ENCODE data around the gene FGF22.
"Not testable (repeated sequence)": the region's sequence is repeated elsewhere in the genome, so short reads cannot be mapped to it uniquely, and the experiment has no call there.

- not testable (repeated sequence) for TF ChIP-seq POLR2A (IDR thresholded peaks at IDR 0.05)
- TF ChIP-seq, protein P1, sequence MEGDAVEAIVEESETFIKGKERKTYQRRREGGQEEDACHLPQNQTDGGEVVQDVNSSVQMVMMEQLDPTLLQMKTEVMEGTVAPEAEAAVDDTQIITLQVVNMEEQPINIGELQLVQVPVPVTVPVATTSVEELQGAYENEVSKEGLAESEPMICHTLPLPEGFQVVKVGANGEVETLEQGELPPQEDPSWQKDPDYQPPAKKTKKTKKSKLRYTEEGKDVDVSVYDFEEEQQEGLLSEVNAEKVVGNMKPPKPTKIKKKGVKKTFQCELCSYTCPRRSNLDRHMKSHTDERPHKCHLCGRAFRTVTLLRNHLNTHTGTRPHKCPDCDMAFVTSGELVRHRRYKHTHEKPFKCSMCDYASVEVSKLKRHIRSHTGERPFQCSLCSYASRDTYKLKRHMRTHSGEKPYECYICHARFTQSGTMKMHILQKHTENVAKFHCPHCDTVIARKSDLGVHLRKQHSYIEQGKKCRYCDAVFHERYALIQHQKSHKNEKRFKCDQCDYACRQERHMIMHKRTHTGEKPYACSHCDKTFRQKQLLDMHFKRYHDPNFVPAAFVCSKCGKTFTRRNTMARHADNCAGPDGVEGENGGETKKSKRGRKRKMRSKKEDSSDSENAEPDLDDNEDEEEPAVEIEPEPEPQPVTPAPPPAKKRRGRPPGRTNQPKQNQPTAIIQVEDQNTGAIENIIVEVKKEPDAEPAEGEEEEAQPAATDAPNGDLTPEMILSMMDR (IDR thresholded peaks at IDR 0.05) = not testable (repeated sequence)
Observed at GRCh38 chr19:621191-621590, 18.5 kb upstream of the FGF22 start.
